Measurements from ENCODE around the gene MCTP2. TPM values are rescaled to one million over a fixed set of nuclear protein-coding genes. Genes with fewer than 3 reads are reported as not detected.

MCTP2 gene
- total RNA-seq, 4 donors from 2014 or later = 24.6 to 78.1 (median 40.3) TPM

GRCh38 chr15:94282269-94283250, 51.2 kb downstream of the MCTP2 start:
- DNase-seq (ENCODE audit: low spot score) (no peak), ATAC-seq (ENCODE audit: low FRiP score) (no peak)
- TF ChIP-seq, protein P1, sequence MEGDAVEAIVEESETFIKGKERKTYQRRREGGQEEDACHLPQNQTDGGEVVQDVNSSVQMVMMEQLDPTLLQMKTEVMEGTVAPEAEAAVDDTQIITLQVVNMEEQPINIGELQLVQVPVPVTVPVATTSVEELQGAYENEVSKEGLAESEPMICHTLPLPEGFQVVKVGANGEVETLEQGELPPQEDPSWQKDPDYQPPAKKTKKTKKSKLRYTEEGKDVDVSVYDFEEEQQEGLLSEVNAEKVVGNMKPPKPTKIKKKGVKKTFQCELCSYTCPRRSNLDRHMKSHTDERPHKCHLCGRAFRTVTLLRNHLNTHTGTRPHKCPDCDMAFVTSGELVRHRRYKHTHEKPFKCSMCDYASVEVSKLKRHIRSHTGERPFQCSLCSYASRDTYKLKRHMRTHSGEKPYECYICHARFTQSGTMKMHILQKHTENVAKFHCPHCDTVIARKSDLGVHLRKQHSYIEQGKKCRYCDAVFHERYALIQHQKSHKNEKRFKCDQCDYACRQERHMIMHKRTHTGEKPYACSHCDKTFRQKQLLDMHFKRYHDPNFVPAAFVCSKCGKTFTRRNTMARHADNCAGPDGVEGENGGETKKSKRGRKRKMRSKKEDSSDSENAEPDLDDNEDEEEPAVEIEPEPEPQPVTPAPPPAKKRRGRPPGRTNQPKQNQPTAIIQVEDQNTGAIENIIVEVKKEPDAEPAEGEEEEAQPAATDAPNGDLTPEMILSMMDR (IDR thresholded peaks at IDR 0.05) = no peak

- ATAC-seq (ENCODE audit: low FRiP score) (no peak), DNase-seq (ENCODE audit: low spot score) (no peak)
- TF ChIP-seq, protein P1 (IDR thresholded peaks at IDR 0.05) = no peak
These were observed 55.2 kb downstream of the MCTP2 start for GRCh38 chr15:94286583-94286982.

DNA sequence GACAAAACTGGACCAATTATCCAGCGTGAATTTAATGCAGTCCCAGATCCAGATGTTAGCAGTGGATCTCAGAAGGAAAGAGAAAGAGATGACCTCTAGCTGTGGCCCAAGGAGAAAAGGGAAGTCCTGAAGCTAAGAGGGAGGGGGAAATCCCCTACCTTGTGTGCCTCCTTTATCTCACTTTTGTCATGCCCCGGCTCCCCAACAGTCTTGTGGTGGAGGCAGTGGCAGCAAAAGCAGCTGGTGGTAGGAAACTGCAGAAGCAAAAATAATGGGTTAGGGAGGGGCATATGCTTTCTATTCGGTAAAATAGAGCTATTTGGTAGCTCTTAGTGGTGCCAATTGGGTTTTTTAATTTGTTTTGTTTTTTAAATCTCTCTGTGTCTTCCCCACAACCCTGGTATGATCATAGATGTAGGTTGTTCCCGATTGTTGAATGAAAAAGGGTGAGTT, 56.5 kb downstream of the MCTP2 start:
- ATAC-seq (ENCODE audit: low FRiP score) = no peak
- DNase-seq (ENCODE audit: low spot score) = no peak
- TF ChIP-seq, protein P1 (IDR thresholded peaks at IDR 0.05) = no peak

GRCh38 chr15:94290730-94291129, 59.4 kb downstream of the MCTP2 start:
- no peak for ATAC-seq (ENCODE audit: low FRiP score)
- TF ChIP-seq, protein P1 (IDR thresholded peaks at IDR 0.05) = no peak

GRCh38 chr15:94293411-94294402, 62.3 kb downstream of the MCTP2 start:
- TF ChIP-seq, protein P1 (IDR thresholded peaks at IDR 0.05) = no peak
- ATAC-seq (ENCODE audit: low FRiP score) (peak; percentile 46), DNase-seq (ENCODE audit: low spot score) (no peak)

More at GRCh38 chr15:94290730-94291129, 59.4 kb downstream of the MCTP2 start:
- DNase-seq (ENCODE audit: low spot score) = no peak

GRCh38 chr15:94294556-94294955, 63.2 kb downstream of the MCTP2 start:
- TF ChIP-seq, protein P1 (IDR thresholded peaks at IDR 0.05) = no peak
- peak; percentile 33 for ATAC-seq (ENCODE audit: low FRiP score)
- DNase-seq (ENCODE audit: low spot score) = no peak
